ENCODE measurements around the gene FAF1.

Gene FAF1

GRCh38 chr1:50873458-50874187 lies 86.4 kb downstream of the FAF1 start:
- TF ChIP-seq, protein P1, sequence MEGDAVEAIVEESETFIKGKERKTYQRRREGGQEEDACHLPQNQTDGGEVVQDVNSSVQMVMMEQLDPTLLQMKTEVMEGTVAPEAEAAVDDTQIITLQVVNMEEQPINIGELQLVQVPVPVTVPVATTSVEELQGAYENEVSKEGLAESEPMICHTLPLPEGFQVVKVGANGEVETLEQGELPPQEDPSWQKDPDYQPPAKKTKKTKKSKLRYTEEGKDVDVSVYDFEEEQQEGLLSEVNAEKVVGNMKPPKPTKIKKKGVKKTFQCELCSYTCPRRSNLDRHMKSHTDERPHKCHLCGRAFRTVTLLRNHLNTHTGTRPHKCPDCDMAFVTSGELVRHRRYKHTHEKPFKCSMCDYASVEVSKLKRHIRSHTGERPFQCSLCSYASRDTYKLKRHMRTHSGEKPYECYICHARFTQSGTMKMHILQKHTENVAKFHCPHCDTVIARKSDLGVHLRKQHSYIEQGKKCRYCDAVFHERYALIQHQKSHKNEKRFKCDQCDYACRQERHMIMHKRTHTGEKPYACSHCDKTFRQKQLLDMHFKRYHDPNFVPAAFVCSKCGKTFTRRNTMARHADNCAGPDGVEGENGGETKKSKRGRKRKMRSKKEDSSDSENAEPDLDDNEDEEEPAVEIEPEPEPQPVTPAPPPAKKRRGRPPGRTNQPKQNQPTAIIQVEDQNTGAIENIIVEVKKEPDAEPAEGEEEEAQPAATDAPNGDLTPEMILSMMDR (IDR thresholded peaks at IDR 0.05): peak; percentile 99

- TF ChIP-seq, protein P1 (IDR thresholded peaks at IDR 0.05): no peak
Observed at GRCh38 chr1:50861772-50862171, 98.3 kb downstream of the FAF1 start.

DNA sequence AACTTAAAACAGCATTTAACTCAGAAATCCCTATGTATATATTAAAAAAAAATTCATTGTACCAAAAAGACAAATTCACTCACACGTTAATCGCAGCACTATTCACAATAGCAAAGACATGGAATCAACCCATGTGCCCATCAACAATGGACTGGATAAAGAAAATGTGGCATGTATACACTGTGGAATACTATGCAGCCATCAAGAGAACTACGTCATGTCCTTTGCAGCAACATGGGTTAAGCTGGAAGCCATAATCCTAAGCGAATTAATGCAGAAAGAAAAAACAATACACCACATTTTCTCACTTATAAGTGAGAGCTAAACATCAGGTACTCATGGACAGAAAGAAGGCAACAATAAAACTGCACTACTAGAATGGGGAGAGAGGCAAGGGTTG lies 99.4 kb downstream of the FAF1 start:
- TF ChIP-seq, protein P1 (IDR thresholded peaks at IDR 0.05): no peak

DNA sequence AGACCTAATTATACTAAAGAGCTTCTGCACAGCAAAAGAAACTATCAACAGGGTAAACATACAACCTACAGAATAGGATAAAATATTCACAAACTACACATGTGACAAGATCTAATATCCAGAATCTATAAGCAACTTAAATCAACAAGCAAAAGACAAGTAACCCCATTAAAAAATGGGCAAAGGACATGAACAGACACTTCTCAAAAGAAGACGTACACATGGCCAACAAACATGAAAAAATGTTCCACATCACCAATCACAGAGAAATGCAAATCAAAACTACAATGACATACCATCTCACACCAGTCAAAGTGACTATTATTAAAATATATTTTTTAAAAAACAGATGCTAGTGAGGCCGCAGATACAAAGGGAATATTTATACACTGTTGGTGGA lies 99.8 kb downstream of the FAF1 start:
- TF ChIP-seq, protein P1 (IDR thresholded peaks at IDR 0.05): no peak

DNA sequence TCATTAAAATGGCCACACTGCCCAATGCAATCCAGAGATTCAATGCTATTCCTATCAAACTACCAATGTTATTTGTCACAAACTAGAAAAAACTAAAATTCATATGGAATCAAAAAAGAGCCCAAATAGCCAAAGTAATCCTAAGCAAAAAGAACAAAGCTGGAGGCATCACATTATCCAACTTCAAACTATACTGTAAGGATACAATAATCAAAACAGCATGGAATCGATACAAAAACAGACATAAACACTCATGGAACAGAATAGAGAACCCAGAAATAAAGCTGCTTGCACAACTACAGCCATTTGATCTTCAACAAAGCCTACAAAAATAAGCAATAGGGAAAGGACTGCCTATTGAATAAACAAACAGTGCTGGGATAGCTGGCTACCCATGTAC lies 100.4 kb downstream of the FAF1 start:
- TF ChIP-seq, protein P1 (IDR thresholded peaks at IDR 0.05): no peak

DNA sequence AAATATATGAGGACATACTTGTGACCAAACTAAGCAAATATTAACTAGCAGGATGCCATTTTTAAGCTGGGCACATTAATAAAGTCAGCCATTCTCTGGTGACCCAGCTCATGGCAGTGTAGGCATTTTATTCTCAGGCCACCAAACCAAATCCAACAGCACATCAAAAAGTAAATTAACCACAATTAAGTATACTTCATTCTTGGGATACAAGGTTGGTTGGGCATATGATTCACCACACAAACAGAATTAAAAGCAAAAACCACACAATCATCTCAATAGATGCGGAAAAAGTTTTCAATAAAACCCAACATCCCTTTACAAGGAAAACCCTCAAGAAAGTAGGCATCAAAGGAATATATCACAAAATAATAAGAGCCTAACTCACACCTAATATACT lies 101.3 kb downstream of the FAF1 start:
- TF ChIP-seq, protein P1 (IDR thresholded peaks at IDR 0.05): no peak

- TF ChIP-seq, protein P1 (IDR thresholded peaks at IDR 0.05): no peak
Observed at GRCh38 chr1:50857702-50858101, 102.4 kb downstream of the FAF1 start.

GRCh38 chr1:50853325-50853724 lies 106.7 kb downstream of the FAF1 start:
- TF ChIP-seq, protein P1 (IDR thresholded peaks at IDR 0.05): no peak
